Kidney (tissue), 14 donors: Measurements from ENCODE around the gene AMOTL2. TPM values are rescaled to one million over a fixed set of nuclear protein-coding genes. Genes with fewer than 3 reads are reported as not detected.

ENCODE experiments used
- DNase-seq, 5 donors: peaks; one replicate each; pipeline ENCODE4 v3.0.0-alpha.2; 2013 to 2020
- FAIRE-seq: peaks from 2 replicates; lab custom pipeline; 2012; peaks lifted over from hg19 to GRCh38; lab: Jason Lieb, UNC
- H3K27ac ChIP-seq, 2 donors: one replicate each; pipeline ENCODE4 v1.7.0; 2013; ENCODE audit warnings: low read depth in 2 of 2, low read length in 2 of 2, inconsistent platforms in 1 of 2
- H3K27me3 ChIP-seq: one replicate; pipeline ENCODE4 v1.7.1; 2013; ENCODE audit warnings: low read length, inconsistent platforms; ENCODE audit not compliant: control insufficient read depth, insufficient read depth
- H3K36me3 ChIP-seq, 3 donors: one replicate each; pipeline versions ENCODE4 v1.7.0 to v1.7.1; 2013; ENCODE audit warnings: low read length in 3 of 3, control low read depth in 1 of 3, inconsistent platforms in 1 of 3; ENCODE audit not compliant: insufficient read depth in 3 of 3, control insufficient read depth in 2 of 3
- H3K4me1 ChIP-seq, 3 donors: one replicate each; pipeline versions ENCODE4 v1.7.0 to v1.7.1; 2013; ENCODE audit warnings: low read length in 3 of 3, inconsistent platforms in 1 of 3, low read depth in 1 of 3; ENCODE audit not compliant: control insufficient read depth in 2 of 3, insufficient read depth in 2 of 3
- H3K4me3 ChIP-seq, 3 donors: one replicate each; pipeline versions ENCODE4 v1.7.0 to v1.8.1; 2013; ENCODE audit warnings: low read length in 3 of 3, control low read depth in 1 of 3, inconsistent platforms in 1 of 3
- H3K9ac ChIP-seq, 3 donors: one replicate each; pipeline versions ENCODE4 v1.7.0 to v1.7.1; 2013; ENCODE audit warnings: low read length in 3 of 3, control low read depth in 1 of 3, inconsistent platforms in 1 of 3
- H3K9me3 ChIP-seq, 3 donors: one replicate each; pipeline versions ENCODE4 v1.7.0 to v1.7.1; 2013; ENCODE audit warnings: low read length in 3 of 3, control low read depth in 1 of 3, inconsistent platforms in 1 of 3; ENCODE audit not compliant: control insufficient read depth in 2 of 3, insufficient read depth in 1 of 3
- intact Hi-C: fragments of 100-400 bp; cut with DNase I; formaldehyde crosslinking; loops from one replicate; pipeline ENCODE4 v1.11.1; 2022
- polyA plus RNA-seq: library from polyadenylated mRNA; stranded (reverse); fragments of 350-450 nt; fragmentation: Illumina TruSeq; extraction: RNeasy Lipid Tissue Mini Kit (QIAGEN cat#74804); gene quantifications from one replicate; pipeline ENCODE4 v1.2.3, GENCODE V29; 2014; ENCODE audit warnings: low read depth, low replicate concordance; ENCODE audit not compliant: insufficient read depth
- total RNA-seq: library from RNA; stranded (reverse); fragmentation: NEBNext Ultra II Directional; extraction: Animal tissue kit (Norgen Biotek cat#: 25700); gene quantifications from one replicate; pipeline ENCODE4 v1.2.1, GENCODE V29; 2021
- TF ChIP-seq, protein P1 (sequence below): IDR thresholded peaks from 3 replicates; pipeline ENCODE4 v1.5.1; 2012; ENCODE audit warnings: mild to moderate bottlenecking, moderate library complexity, borderline replicate concordance; ENCODE audit not compliant: insufficient read depth; ENCODE audit errors: extremely low read depth
- donor health status: control.
- donor health status: control.
- donor health status: control.
- donor health status: control.
- donor health status: control.
- donor health status: DM: yes; HTN: yes; CAD: no.
- donor health status: Normal renal cell carcinoma (clear cell type).

Gene AMOTL2
- total and polyA plus RNA-seq, 2 donors from 2014 or later, result 19.5 to 83.5 TPM

DNA sequence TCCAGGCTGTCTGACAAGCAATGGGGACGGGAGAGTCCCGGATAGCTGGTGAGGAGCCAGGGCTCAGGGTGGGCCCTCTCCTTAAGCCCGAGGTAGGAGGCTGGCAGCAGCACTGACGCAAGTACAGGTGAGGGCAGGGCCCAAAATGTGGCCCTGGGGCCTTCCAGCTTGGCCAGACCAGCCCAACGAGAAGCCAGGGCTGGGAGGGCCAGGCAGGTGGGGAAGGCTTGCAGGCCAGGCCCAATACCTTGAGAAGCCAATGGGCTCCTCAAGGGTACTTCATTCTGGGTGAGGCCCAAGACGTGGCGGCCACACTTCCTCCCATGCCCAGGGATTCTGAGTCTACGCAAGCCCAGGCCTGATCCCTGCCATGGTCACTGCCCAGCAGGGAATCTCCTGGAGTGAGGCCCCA is 37.2 kb downstream of the AMOTL2 start:
- H3K9ac ChIP-seq, result no peak overlapping the region
- TF ChIP-seq, protein P1, sequence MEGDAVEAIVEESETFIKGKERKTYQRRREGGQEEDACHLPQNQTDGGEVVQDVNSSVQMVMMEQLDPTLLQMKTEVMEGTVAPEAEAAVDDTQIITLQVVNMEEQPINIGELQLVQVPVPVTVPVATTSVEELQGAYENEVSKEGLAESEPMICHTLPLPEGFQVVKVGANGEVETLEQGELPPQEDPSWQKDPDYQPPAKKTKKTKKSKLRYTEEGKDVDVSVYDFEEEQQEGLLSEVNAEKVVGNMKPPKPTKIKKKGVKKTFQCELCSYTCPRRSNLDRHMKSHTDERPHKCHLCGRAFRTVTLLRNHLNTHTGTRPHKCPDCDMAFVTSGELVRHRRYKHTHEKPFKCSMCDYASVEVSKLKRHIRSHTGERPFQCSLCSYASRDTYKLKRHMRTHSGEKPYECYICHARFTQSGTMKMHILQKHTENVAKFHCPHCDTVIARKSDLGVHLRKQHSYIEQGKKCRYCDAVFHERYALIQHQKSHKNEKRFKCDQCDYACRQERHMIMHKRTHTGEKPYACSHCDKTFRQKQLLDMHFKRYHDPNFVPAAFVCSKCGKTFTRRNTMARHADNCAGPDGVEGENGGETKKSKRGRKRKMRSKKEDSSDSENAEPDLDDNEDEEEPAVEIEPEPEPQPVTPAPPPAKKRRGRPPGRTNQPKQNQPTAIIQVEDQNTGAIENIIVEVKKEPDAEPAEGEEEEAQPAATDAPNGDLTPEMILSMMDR, result no peak
- intact Hi-C loops, result no loop called here
- no peaks in the 10 kb centered on the region for H3K9me3 ChIP-seq
- H3K27ac ChIP-seq, result no peak overlapping the region
- peaks cover 0 to 33% (median 32%) of the 10 kb centered on the region in 3 donors for H3K4me1 ChIP-seq
- no peaks in the 10 kb centered on the region for H3K27me3 ChIP-seq
- FAIRE-seq, result no peak
- DNase-seq, result no peak
- H3K4me3 ChIP-seq, result no peak overlapping the region
- H3K36me3 ChIP-seq, result no peaks in the 10 kb centered on the region

DNA sequence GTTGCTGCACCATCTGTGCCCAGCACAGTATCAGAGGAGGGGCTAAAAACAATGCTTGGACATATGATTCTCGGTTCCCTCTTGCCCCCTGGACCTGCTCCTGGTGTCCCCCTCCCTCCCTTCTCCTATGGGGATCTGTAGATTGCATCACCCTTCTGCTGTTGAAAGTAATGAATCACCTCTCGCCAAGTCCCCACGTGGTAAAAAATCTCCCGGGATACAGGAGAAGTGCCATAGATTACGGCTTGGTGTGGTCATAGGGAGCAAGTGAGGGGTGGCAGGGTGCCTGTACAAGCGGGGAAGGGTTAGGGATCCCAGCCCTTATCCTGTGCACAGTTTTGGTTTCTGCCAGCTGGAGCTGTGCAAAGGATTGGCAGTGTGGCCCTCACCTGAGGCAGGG is 37.7 kb downstream of the AMOTL2 start:
- H3K4me3 ChIP-seq, result no peak overlapping the region
- TF ChIP-seq, protein P1, result no peak
- peaks cover 0 to 35% (median 33%) of the 10 kb centered on the region in 3 donors for H3K4me1 ChIP-seq
- no peak for DNase-seq
- no peak overlapping the region for H3K27ac ChIP-seq
- no peaks in the 10 kb centered on the region for H3K27me3 ChIP-seq
- intact Hi-C loops, result no loop called here
- no peak overlapping the region for H3K9ac ChIP-seq
- no peaks in the 10 kb centered on the region for H3K9me3 ChIP-seq
- H3K36me3 ChIP-seq, result no peaks in the 10 kb centered on the region
- FAIRE-seq, result no peak

DNA sequence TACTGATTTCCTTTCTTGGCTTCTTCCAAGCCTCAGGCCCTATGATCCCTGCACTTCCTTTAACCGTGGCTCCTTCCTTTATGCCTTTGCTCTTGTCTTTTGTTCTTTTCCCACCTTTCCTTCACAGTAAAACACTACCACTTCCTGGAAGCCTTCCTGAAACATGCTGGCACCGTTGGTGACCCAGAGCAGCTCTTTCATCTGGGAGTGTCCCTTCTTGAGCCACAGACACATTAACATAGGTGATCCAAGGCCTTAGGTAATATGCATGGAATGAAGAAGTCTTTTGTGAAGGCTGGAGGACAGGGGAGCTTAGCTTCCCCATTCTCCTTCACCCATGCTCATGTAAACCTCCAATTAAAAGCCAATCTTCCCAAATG is 39.4 kb downstream of the AMOTL2 start:
- intact Hi-C loops, result no loop called here
- no peaks in the 10 kb centered on the region for H3K27me3 ChIP-seq
- no peaks in the 10 kb centered on the region for H3K9me3 ChIP-seq
- H3K4me3 ChIP-seq, result no peak overlapping the region
- DNase-seq (no peak), FAIRE-seq (no peak)
- H3K4me1 ChIP-seq, result peaks cover 0 to 41% (median 24%) of the 10 kb centered on the region in 3 donors
- TF ChIP-seq, protein P1, result no peak
- no peak overlapping the region for H3K9ac ChIP-seq
- no peaks in the 10 kb centered on the region for H3K36me3 ChIP-seq
- no peak overlapping the region for H3K27ac ChIP-seq
